IPS-NIHi7 (cell line): ENCODE data around the gene COX4I1.
"Not testable (repeated sequence)": the region's sequence is repeated elsewhere in the genome, so short reads cannot be mapped to it uniquely, and the experiment has no call there.

ENCODE experiments used
- DNase-seq: peaks from one replicate; pipeline ENCODE4 v3.0.0; 2012; ENCODE audit warnings: mixed read lengths; ENCODE audit errors: extremely low spot score

COX4I1 gene

DNA sequence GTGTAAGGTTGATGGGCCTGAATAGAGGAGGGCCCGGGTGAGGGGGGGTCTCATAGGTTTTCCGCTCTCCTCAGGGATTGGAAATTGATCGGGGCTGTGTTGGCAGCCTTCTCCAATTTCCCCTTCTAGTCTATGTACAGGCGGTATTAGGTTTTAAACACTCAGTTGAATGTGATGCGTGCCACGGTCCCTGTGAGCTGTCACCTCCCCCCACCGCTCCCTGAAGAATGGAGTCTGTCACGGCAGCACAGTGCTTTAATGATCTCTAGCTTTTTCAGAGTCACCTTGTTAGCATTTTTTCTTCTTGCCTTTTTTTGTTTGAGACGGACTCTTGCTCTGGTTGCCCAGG, 800 bp downstream of the COX4I1 start:
- DNase-seq = no peak

DNA sequence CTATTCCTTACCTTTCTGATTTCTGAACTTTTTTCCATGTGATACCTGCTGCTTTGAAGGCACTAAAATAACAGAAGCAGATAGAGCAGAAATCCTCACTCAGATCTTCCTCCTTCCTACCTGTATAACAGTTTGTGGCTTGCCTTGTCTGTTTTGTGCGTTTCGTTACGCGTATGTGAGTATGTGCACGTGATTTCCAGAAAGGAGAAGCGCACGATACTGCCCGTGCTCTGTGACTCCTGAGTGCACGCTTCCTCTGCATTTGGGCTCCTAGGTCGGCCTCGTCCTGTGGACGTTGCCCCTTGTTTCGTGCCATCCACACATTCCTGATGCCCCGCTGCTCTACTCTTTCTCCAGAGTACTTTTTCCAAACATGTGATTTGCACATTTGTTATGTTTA, 4.1 kb downstream of the COX4I1 start:
- no peak for DNase-seq

DNA sequence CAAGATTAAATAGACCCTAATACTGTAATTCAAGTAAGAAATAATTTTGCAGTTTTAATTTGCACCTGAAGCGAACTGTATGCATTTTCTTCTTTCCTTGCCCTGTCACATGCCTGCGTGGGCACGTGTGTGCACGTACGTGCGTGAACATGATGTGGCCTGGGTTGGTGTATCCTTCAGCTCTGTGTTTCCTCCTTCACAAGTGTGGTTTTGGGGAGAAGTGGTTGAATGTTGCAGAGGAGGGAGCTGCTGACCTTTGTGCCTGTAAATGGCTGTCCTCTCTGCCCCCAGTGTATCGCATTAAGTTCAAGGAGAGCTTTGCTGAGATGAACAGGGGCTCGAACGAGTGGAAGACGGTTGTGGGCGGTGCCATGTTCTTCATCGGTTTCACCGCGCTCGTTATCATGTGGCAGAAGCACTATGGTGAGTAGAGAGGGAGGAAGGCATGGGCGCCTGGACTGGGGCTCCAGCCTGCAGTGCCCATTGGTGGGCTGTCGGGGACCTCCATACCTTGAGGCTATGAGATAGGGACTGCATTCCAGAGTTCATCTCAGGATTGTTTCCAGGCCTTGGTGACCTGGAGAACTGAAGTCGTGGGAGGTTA, 6.0 kb downstream of the COX4I1 start:
- no peak for DNase-seq

DNA sequence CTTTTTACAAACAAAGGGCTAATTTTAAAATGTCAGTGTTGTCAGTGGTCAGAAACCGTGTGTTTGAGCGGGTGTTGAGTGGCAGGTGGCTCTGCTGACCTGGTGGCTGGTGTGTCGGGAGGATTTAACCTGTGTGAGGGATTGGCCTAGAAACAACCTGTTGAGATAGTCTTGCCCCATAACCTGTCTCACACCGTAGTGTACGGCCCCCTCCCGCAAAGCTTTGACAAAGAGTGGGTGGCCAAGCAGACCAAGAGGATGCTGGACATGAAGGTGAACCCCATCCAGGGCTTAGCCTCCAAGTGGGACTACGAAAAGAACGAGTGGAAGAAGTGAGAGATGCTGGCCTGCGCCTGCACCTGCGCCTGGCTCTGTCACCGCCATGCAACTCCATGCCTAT, 7.0 kb downstream of the COX4I1 start:
- DNase-seq = no peak

DNA sequence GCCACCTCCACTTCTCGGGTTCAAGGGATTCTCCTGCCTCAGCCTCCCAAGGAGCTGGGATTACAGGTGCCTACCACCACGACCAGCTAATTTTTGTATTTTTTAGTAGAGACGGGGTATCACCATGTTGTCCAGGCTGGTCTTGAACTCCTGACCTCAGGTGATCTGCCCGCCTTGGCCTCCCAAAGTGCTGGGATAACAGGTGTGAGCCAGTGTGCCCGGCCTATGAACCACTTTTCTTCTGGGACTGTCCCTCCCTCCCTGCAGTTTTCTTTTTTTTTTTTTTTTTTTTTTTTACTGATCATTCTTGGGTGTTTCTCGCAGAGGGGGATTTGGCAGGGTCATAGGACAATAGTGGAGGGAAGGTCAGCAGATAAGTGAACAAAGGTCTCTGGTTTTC, 7.8 kb downstream of the COX4I1 start:
- not testable (repeated sequence) for DNase-seq

DNA sequence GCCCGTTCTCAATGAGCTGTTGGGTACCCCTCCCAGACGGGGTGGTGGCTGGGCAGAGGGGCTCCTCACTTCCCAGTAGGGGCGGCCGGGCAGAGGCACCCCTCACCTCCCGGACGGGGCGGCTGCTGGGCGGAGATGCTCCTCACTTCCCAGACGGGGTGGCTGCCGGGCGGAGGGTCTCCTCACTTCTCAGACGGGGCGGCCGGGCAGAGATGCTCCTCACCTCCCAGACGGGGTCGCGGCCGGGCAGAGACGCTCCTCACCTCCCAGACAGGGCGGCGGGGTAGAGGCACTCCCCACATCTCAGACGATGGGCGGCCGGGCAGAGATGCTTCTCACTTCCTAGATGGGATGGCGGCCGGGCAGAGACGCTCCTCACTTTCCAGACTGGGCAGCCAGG, 8.6 kb downstream of the COX4I1 start:
- not testable (repeated sequence) for DNase-seq

DNA sequence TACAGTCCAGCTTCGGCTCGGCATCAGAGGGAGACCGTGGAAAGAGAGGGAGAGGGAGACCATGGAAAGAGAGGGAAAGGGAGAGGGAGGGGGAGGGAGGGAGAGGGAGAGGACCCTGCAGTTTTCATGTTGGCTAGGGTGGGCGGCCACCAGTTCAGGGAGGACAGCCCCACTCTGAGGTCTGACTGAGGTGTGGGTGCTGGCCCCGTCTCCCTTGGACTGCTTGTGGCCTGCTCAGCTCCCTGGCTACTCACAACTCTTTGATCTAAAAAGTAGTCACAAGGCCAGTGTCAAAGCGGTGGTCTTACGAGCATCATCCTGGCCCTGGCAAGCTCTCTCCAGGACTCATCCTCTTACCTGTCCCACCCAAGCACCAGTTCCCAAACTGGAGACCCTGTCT, 9.4 kb downstream of the COX4I1 start:
- no peak for DNase-seq

DNA sequence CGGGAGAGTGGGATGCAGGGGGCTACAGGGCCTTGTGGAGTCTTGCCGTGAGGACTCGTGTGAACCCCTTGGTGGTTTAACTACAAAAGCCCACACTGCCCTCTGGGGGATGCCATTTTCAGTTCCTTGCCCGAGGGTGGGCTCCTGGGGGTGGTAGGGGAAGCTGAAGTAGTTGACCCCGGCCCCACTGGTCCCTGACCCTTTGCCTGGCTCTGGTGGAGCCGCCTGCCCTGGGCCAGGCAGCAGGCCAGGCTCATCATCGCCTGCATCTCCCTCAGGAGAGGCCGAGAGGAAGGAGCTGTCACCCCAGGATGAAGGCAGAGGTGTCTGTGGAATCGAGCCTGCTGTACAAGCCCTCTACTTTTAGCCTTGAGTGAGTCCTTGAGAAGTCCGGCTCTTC, 10.2 kb downstream of the COX4I1 start:
- DNase-seq = no peak

DNA sequence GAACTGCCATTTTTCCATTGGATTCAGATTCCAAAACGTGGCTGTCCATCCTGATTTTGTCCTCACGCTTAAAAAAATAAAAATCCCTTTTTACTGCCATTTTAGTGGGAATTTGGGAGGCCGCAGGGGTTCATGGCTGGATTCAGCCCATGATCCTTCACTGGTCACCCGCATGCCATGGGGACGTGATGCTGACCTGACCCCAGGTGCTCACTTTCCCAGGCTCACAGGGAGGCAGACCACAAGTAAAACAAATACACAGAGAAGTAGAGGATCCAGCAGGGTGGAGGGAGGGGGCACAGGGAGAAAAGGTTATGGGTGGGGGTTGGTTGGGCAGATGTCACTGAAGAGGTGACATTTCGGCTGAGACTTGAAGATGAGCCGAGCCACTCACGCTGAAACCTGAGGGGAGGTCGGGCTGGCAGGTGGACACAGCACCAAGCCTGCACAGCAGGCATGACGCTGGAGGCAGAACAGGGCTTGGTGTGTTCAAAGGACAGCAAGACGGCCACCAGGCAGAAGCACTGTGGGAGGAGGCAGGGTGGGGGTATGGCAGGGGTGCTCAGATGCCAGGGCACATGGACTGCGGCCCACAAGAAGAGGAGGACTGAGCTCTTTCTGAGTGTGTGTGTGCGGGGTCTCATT, 10.7 kb downstream of the COX4I1 start:
- DNase-seq = no peak

DNA sequence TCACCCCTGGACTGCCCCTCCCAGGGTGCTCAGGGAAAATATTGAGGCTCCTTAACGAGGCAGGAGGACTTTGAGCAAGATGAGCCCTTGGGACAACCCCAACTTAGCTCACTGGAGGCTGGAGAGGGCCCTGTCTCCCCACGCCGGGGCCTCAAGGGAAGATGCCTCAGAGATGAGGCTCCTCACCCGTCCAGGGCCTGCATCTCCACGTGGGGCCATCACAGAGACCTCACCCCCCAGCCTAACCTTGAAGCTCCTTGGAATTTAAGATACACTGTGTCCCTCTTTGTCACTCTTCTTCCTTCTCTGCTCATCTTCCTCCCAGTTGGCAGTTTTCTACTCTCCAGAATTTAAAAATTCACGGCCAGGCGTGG, 11.2 kb downstream of the COX4I1 start:
- no peak for DNase-seq

DNA sequence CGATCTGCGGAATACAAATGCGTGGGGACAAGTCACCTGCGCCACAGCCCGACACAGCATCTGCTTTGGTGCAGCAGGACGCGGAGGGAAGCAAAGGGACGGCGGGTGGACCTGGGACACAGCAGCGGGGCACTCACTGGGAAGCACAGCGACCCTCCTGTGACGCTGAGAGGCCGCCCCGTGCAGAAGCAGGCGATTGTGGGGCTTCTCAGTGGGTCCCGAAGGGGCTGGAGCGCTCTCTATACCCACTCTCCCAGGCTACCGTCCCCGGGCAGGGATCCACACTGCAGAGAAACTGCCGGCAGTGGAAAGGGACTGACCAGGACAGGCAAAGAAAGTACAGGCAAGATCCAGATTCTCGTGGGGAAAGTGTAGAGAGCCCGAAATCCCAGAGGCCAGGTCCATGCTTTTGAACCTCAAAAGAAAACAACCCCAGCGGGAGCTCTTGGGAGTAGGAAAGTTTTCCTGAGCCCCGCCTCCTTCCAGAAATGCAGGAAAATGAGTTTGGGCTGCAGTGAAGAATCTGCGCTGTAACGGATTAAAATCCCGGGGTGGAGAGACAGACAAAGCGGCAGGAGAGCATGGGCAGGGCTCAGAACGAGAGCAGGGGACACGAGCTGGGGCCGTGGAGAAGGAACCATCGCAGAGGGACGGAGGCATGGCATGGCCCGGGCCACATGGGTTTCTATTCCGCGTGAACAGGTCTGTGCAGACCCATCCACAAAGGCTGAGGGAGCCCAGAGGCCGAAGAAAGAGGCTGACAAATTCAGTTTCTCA, 12.7 kb downstream of the COX4I1 start:
- DNase-seq = no peak

DNA sequence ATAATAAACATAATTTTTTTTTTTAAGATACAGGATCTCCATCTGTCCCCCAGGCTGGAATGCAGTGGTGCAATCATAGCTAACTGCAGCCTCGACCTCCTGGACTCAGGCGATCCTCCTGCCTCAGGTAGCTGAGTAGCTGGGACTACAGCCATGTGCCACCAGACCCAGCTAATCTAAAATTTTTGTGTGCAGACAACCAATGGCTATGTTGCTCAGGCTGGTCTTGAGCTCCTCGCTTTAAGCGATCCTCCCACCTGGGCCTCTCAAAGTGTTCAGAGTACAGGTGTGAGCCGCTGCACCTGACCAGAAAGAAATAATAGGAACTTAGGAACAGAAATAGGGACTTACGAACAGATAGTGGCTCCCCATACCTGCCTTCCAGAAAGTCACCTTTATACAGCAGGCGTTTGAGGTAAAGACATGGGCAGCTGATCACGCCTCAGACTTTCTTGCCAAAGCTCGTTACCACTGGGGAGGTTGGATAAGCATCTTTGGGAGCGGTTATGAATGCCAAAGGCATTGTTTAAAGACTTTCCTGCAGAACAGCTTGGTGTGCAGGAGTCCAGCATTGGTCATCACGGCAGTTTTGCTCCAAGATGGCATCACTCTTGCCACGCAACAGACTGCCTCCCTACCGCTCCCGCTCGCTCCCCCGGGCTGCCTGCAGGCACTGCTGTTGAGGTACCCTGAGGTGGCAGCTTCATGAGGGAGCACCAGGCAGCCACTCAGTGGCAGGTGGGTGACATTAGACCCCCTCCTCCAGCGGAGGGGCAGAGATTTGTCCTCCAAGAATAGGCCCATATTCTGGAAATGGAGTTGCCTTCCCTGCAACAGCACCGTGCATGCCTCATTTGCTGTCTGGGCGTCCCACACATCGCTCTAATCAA, 13.6 kb downstream of the COX4I1 start:
- no peak for DNase-seq

DNA sequence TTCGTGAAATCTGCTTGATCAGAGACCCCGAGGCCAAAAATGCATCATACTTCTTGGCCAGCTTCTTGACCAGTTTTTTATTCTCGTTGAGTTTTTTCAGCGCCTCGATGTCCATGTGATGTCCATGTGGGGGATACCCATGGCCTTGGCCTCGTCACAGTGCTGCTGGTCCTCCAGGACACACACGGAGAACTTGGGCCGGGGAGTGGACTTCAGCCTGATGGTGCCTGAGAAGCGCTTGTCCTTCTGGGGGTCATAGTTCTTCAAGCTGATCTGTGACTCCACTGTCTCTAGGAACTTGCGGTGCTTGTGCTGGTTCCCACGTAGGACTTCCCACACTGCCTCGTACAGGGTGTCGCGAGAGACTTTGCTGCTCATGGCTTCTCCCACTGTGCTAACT, 16.7 kb downstream of the COX4I1 start:
- DNase-seq = no peak

DNA sequence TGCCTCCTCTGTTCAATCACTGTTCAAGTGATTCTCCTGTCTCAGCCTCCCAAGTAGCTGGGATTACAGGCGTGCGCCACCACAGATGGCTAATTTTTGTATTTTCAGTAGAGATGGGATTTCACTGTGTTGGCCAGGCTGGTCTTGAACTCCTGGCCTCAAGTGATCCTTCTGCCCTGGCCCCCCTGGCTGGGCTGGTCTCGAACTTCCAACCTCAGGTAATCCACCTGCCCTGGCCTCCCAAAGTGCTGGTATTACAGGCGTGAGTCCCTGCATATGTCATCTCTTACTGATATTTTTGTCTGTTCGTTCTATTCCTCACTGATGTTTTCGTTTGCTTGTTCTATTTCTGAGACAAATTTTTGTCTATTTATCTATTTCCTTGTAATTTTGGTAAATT, 17.7 kb downstream of the COX4I1 start:
- DNase-seq = not testable (repeated sequence)

DNA sequence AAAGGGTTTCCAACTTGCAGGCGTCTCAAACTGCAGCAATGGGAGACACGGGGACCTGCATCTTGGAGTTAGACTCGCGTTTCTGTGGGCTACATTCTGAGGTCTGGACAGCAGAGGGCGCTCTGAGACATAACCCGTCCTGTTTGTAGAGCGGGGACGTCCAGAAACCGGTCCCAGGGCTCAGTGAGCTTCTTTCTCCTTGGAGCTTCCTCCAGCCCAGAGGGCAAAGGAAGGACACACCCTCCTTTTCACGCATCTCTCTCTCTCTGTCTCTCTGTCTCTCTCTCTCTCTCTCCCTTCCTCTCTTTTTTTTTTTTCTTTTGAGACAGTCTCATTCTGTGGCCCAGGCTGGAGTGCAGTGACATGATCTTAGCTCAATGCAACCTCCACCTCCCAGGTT, 19.8 kb downstream of the COX4I1 start:
- DNase-seq = peak; percentile 92

DNA sequence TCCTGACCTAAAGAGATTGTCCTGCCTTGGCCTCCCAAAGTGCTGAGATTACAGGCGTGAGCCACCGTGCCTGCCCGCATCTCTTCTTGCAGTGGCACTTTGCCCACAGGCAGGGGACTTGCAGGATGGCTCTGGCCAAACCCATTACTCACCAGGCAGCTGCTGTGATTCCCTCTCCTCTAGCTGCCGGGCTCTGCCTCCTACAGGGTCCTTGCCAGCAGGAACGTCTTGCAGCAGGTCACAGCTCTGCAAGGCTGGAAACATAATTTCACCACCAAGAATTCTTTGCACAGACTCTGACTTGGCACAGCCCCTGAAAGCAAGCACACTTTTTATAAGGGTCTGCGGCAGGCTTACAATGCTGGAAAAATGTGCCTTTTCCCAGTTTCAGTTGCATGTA, 20.3 kb downstream of the COX4I1 start:
- DNase-seq = no peak

DNA sequence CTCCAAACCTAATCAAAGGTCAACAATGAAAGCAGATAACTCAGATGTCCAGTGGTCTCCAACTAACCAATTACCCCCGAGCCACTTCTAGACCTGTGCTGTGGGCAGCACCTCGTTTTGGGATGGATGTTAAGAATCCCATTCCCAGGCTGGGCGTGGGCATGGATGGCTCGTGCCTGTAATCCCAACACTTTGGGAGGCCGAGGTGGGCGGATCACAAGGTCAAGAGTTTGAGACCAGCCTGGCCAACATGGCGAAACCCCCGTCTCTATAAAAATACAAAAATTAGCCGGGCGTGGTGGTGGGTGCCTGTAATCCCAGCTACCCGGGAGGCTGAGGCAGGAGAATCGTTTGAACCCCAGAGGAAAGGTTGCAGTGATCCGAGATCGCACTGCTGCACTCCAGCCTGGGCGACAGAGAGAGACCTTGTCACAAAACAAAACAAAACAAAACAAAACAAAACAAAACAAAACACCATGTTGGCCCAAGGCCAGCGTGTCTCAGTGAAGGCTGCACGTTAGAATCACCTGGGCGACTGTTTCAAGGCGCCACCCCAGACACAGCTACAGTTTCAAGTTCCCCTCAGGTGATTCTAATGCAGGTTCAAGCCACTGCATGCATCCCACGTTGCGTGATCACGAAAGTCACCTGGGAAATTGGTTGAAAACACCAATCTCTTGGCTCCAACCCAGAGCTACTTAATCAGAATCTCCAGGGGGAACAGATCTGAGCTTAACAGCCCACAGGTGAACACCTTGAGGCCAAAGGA, 21.3 kb downstream of the COX4I1 start:
- no peak for DNase-seq

DNA sequence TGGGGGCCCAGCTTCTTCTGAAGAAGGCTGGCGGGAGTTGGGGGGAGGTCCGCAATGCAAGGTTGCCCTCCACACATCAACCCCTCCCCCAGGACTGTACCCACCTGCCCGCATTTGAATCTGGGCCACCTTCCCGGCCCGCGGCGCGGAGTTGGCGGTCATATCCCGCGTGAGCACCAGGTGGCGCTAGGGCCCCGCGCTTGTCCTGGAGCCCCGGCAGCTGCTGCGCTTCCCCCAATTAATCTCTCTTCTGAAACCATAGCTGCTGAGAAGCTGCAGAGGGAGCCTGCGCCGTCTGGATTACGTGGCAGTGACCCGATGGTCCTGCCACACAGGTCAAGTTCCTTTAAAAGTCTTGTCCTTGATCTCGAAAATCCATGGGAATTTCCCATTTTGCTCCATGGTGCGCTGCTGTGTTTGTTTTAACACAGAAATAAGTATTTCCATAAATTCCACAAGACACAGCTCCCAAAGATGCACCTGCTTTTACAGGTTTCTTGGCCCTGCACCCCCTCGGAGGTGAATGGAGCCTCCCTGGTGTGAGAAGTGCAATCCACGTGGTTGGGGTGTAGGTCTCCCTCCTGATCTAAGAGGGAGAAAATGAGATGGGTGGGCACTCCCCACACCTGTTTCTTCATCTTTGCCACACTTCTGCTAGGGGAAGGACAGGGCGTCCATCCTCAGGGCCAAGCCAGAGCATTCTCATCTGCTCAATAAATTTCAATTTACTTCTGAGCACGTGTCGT, 22.1 kb downstream of the COX4I1 start:
- peak; percentile 95 for DNase-seq

DNA sequence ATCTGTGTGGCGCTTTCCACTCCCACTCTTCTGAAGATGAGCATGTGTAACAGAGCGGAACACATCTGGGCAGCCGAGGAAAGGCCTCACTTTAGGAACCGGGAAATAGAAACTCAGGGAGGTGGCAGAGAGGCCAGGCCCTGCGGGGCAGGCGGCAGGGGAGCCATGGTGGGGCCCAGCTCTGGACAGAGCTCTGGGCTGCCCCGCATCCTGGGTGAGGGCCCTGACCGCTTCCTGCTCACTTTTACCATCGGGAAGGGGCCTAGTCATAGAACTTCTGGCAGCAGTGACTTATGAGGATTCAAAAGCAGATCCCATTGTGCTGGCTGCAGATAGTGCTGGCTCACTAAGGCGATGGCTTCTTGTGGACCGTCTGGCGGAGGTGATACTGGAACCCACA, 22.6 kb downstream of the COX4I1 start:
- no peak for DNase-seq

DNA sequence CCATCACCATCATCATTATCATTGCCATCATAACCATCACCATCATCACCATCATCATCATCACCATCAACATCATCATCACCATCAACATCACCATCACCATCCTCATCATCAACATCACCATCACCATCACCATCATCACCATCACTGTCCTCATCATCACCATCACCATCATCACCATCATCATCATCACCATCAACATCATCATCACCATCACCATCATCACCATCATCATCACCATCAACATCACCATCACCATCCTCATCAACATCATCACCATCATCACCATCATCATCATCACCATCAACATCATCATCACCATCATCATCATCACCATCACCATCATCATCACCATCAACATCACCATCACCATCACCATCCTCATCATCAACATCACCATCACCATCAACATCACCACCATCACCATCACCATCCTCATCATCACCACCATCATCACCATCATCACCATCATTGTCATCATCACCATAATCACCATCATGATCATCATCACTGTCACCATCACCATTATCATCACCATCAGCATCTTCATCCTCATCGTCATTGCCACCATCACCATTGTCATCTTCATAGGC, 23.9 kb downstream of the COX4I1 start:
- no peak for DNase-seq
